HepG2 (cell line): ENCODE measurements around the gene SIGLEC7. TPM values are rescaled to one million over a fixed set of nuclear protein-coding genes. Genes with fewer than 3 reads are reported as not detected.

ENCODE experiments used
- ATAC-seq: fragments of 200-7000 bp; cut with Tn5 transposase; 3 replicates; pipeline ENCODE4 v1.9.1; 2020; ENCODE audit warnings: mild to moderate bottlenecking, moderate library complexity
- BruUV-seq: library from RNA; stranded (reverse); fragments of 400-500 nt; replicated peaks from 2 replicates; lab custom pipeline; 2021; lab: Mats Ljungman, UMichigan
- CTCF ChIA-PET: fragments of 300-600 bp; formaldehyde crosslinking; extraction: SDS; loops from one replicate; lab custom pipeline; 2021; ENCODE audit warnings: low total read pairs, inconsistent platforms, low intra/inter-chr PET ratio; lab: Yijun Ruan, JAX
- POLR2A ChIA-PET: fragments of 350-600 bp; sonication (Branson Sonifier 250); formaldehyde crosslinking; loops from one replicate; lab custom pipeline; 2020; ENCODE audit warnings: antibody characterized with exemption, inconsistent platforms; lab: Yijun Ruan, JAX
- DNase-seq: peaks from one replicate; pipeline ENCODE4 v3.0.0-alpha.2; 2015; ENCODE audit warnings: low spot score
- FAIRE-seq: peaks from 3 replicates; lab custom pipeline; 2011; peaks lifted over from hg19 to GRCh38; lab: Jason Lieb, UNC
- H2AFZ ChIP-seq: one replicate; pipeline ENCODE4 v1.6.1; 2011; ENCODE audit warnings: low read length, inconsistent platforms
- H3K27ac ChIP-seq: fragments of 300-600 bp; 3 replicates; pipeline ENCODE4 v1.8.0; 2011; ENCODE audit warnings: mixed run types, mild to moderate bottlenecking, mixed read lengths, low read length, inconsistent platforms; ENCODE audit not compliant: insufficient read depth; ENCODE audit errors: extremely low read length
- H3K27me3 ChIP-seq, 2 experiments: fragments of 200-600 bp in 1 of 2; 2 replicates in 1 of 2; 3 replicates in 1 of 2; pipeline versions ENCODE4 v1.6.0 to v1.8.0; 2011; ENCODE audit warnings: low read length in 2 of 2, mild to moderate bottlenecking in 2 of 2, moderate library complexity in 2 of 2, inconsistent platforms in 1 of 2; ENCODE audit not compliant: insufficient read depth in 2 of 2, control insufficient read depth in 1 of 2
- H3K36me3 ChIP-seq, 2 experiments: fragments of 200-600 bp in 1 of 2; replicated peaks in 1 of 2; 2 replicates in 1 of 2; 3 replicates in 1 of 2; pipeline versions ENCODE4 v1.5.1 to v1.8.0; 2011; ENCODE audit warnings: low read length in 2 of 2, inconsistent platforms in 1 of 2; ENCODE audit not compliant: insufficient read depth in 2 of 2, control insufficient read depth in 1 of 2
- H3K4me1 ChIP-seq: 2 replicates; pipeline ENCODE4 v1.5.1; 2012; ENCODE audit warnings: low read length, inconsistent platforms; ENCODE audit not compliant: insufficient read depth
- H3K4me2 ChIP-seq: 2 replicates; pipeline ENCODE4 v1.6.0; 2011; ENCODE audit warnings: low read depth, low read length, inconsistent platforms
- H3K4me3 ChIP-seq, 3 experiments: fragments of 200-600 bp in 1 of 3; sonication (generic), shearing (Covaris generic) in 1 of 3; replicated peaks in 1 of 3; 2 replicates each; pipeline ENCODE4 v1.5.1; 2011 to 2016; ENCODE audit warnings: low read length in 3 of 3, inconsistent platforms in 2 of 3, low read depth in 2 of 3, mild to moderate bottlenecking in 2 of 3, control low read depth in 1 of 3, mixed read lengths in 1 of 3; ENCODE audit not compliant: insufficient read depth in 1 of 3
- H3K79me2 ChIP-seq: one replicate; pipeline ENCODE4 v1.6.1; 2011; ENCODE audit warnings: low read length, inconsistent platforms; ENCODE audit not compliant: insufficient read depth
- H3K9ac ChIP-seq: 2 replicates; pipeline ENCODE4 v1.6.0; 2011; ENCODE audit warnings: mild to moderate bottlenecking, low read depth, low read length, inconsistent platforms; ENCODE audit not compliant: insufficient read depth
- H3K9me3 ChIP-seq: 2 replicates; pipeline ENCODE4 v1.5.1; 2012; ENCODE audit warnings: mild to moderate bottlenecking, low read length
- H4K20me1 ChIP-seq: 2 replicates; pipeline ENCODE4 v1.6.0; 2011; ENCODE audit warnings: inconsistent platforms, mild to moderate bottlenecking, low read length, moderate library complexity; ENCODE audit not compliant: insufficient read depth
- ATF7 ChIP-seq, 2 experiments: fragments of 450-650 bp in 1 of 2; sonication (generic) in 1 of 2; formaldehyde crosslinking in 1 of 2; IDR thresholded peaks; 2 replicates each; pipeline versions ENCODE4 v1.4.0 to v1.6.1; 2016 to 2020; ENCODE audit warnings: antibody characterized with exemption in 1 of 2, mild to moderate bottlenecking in 1 of 2, missing genetic modification reagents in 1 of 2
- CREB1 ChIP-seq, 2 experiments: fragments of 450-650 bp in 1 of 2; IDR thresholded peaks; 2 replicates each; pipeline ENCODE4 v1.6.1; 2016 to 2017; ENCODE audit warnings: control low read depth in 1 of 2, mild to moderate bottlenecking in 1 of 2, missing compliant biosample characterization in 1 of 2, missing genetic modification characterization in 1 of 2
- KDM5A ChIP-seq: fragments of 200-600 bp; sonication (generic); IDR thresholded peaks from 2 replicates; pipeline ENCODE4 v1.7.0; 2018; ENCODE audit warnings: antibody characterized with exemption, mild to moderate bottlenecking, low read length, borderline replicate concordance
- MYC ChIP-seq: sonication (generic); formaldehyde crosslinking; IDR thresholded peaks from 2 replicates; pipeline ENCODE4 v1.9.0; 2021; ENCODE audit warnings: missing genetic modification reagents, borderline replicate concordance
- NFIB ChIP-seq: sonication (generic); formaldehyde crosslinking; IDR thresholded peaks from 2 replicates; pipeline ENCODE4 v1.9.0; 2021; ENCODE audit warnings: missing genetic modification reagents, mild to moderate bottlenecking, borderline replicate concordance
- SALL1 ChIP-seq: sonication (generic); formaldehyde crosslinking; IDR thresholded peaks from 2 replicates; pipeline ENCODE4 v1.8.0; 2022; ENCODE audit warnings: mild to moderate bottlenecking, missing genetic modification reagents
- STAT5B ChIP-seq: sonication (generic); formaldehyde crosslinking; IDR thresholded peaks from 2 replicates; pipeline ENCODE4 v1.4.0; 2020; ENCODE audit warnings: missing genetic modification reagents
- XRCC5 ChIP-seq: fragments of 200-400 bp; formaldehyde crosslinking; optimal IDR thresholded peaks from 2 replicates; pipeline ENCODE3; 2017; ENCODE audit warnings: mild to moderate bottlenecking, low read length
- ZBTB8A ChIP-seq: sonication (generic); formaldehyde crosslinking; IDR thresholded peaks from 2 replicates; pipeline ENCODE4 v1.4.0; 2020; ENCODE audit warnings: mild to moderate bottlenecking, low read depth, missing genetic modification reagents, borderline replicate concordance
- ZNF12 ChIP-seq: sonication (generic); formaldehyde crosslinking; IDR thresholded peaks from 2 replicates; pipeline ENCODE4 v1.5.0; 2020; ENCODE audit warnings: missing genetic modification reagents
- ZNF280D ChIP-seq: sonication (generic); formaldehyde crosslinking; IDR thresholded peaks from 2 replicates; pipeline ENCODE4 v1.5.1; 2020; ENCODE audit warnings: mild to moderate bottlenecking, missing genetic modification reagents
- ZNF562 ChIP-seq: sonication (generic); formaldehyde crosslinking; IDR thresholded peaks from 2 replicates; pipeline ENCODE4 v1.8.0; 2022; ENCODE audit warnings: missing genetic modification reagents, borderline replicate concordance
- ZNF563 ChIP-seq: sonication (generic); formaldehyde crosslinking; IDR thresholded peaks from 2 replicates; pipeline ENCODE4 v1.8.0; 2022; ENCODE audit warnings: mild to moderate bottlenecking, moderate library complexity, missing genetic modification reagents
- WGBS: methylation state at CpG from one replicate; pipeline ENCODE4 v1.1.6; 2017; ENCODE audit warnings: low lambda C conversion rate; 5-methylcytosine and 5-hydroxymethylcytosine counted together
- in situ Hi-C: cut with HindIII; loops from 2 replicates; pipeline ENCODE4 v1.10.0; 2017; ENCODE audit warnings: low pct_unique_long_range_greater_than_20kb; ENCODE audit not compliant: extremely low pct_ligation_motif_present
- intact Hi-C: fragments of 100-400 bp; cut with micrococcal nuclease; formaldehyde crosslinking; loops from one replicate; pipeline ENCODE4 v1.10.0; 2022; ENCODE audit not compliant: unreplicated experiment
- polyA plus RNA-seq, 8 experiments: library from polyadenylated mRNA; depleted of rRNA in 3 of 8; stranded (reverse) in 7 of 8; unstranded in 1 of 8; fragments of >200 nt; fragmentation: Illumina TruSeq in 4 of 8; extraction: Trizol in 4 of 8; gene quantifications; 2 replicates each; pipeline versions ENCODE4 v1.2.1 to v1.2.3, GENCODE V29; 2011 to 2016; ENCODE audit warnings: low read depth in 4 of 8, missing spikeins in 1 of 8, mixed read lengths in 1 of 8; ENCODE audit not compliant: insufficient read depth in 1 of 8
- total RNA-seq, 5 experiments: library from RNA; depleted of rRNA; stranded (reverse); fragments of >200 nt; fragmentation: Illumina TruSeq; extraction: Trizol; gene quantifications; 2 replicates each; pipeline ENCODE4 v1.2.3, GENCODE V29; 2016; ENCODE audit warnings: low read depth in 1 of 5
- TF ChIP-seq, protein P1 (sequence below): IDR thresholded peaks from 2 replicates; pipeline ENCODE4 v1.6.1; 2016; ENCODE audit warnings: low read depth, borderline replicate concordance

SIGLEC7 gene
- total and polyA plus RNA-seq, 2 of the 13 experiments (the other 11 are each of a cell fraction or from before 2014, with no cell fraction given): not detected

- Histone ChIP-seq H4K20me1 (no peaks in the 10 kb centered on the region), H3K79me2 (no peaks in the 10 kb centered on the region), H3K9me3 (no peaks in the 10 kb centered on the region), H3K36me3 (no peaks in the 10 kb centered on the region), H3K4me2 (no peak overlapping the region), H3K9ac (no peak overlapping the region), H3K27ac (no peak overlapping the region), H2AFZ (no peak overlapping the region), H3K4me3 (no peak overlapping the region), H3K4me1 (no peaks in the 10 kb centered on the region), H3K27me3 (peaks cover 4 to 22% of the 10 kb centered on the region in 2 experiments; a peak in 2 of 5 replicates)
- ChIA-PET CTCF (interaction anchor here (2.4 kb wide), 1 partner anchor 100 kb away, joined by 12 read pairs; no protein-coding TSS in a partner anchor), POLR2A (no interaction called here)
- no TSS peak for BruUV-seq
- in situ Hi-C loops (loop anchor here (10.0 kb wide), 1 partner anchor 105 kb away; no protein-coding TSS in a partner anchor), intact Hi-C loops (no loop called here)
- FAIRE-seq (no peak), ATAC-seq (no peak), DNase-seq (no peak)
- 46% methylated on average over 3 of the region's 4 CpGs for WGBS
- no peak for TF ChIP-seq ZNF563 (CRISPR knock-in tag)
- no peak for TF ChIP-seq XRCC5
- no peak for TF ChIP-seq NFIB (CRISPR knock-in tag)
- TF ChIP-seq, protein P1, sequence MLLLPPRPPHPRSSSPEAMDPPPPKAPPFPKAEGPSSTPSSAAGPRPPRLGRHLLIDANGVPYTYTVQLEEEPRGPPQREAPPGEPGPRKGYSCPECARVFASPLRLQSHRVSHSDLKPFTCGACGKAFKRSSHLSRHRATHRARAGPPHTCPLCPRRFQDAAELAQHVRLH: no peak
- peak; percentile 92 for TF ChIP-seq ATF7 (IDR thresholded peaks at IDR 0.05)
- TF ChIP-seq ATF7 (CRISPR knock-in tag; IDR thresholded peaks at IDR 0.05): no peak
- TF ChIP-seq CREB1 (IDR thresholded peaks at IDR 0.05): 0 out of 2 replicates have a peak, but pooled peaks have one; percentile 21
- TF ChIP-seq CREB1 (CRISPR knock-in tag; IDR thresholded peaks at IDR 0.05): no peak
- no peak for TF ChIP-seq ZNF280D (CRISPR knock-in tag)
- TF ChIP-seq MYC (CRISPR knock-in tag): no peak
- no peak for TF ChIP-seq SALL1 (CRISPR knock-in tag)
- TF ChIP-seq ZBTB8A (CRISPR knock-in tag): no peak
- TF ChIP-seq STAT5B: no peak
- no peak for TF ChIP-seq ZNF562 (CRISPR knock-in tag)
- TF ChIP-seq ZNF12 (CRISPR knock-in tag): no peak
- TF ChIP-seq KDM5A: no peak
Observed at GRCh38 chr19:51159656-51160055, 17.6 kb downstream of the SIGLEC7 start.
